T-helper 2 cell treated with Interferon-gamma antibody and Interleukin-4, amounts not matched to agents 5 μg/mL and 100 μg/mL, for 36 hours (primary cell): ENCODE data around the gene ESR2.

Source experiments
- DNase-seq: peaks from one replicate; pipeline ENCODE4 v3.0.0; 2021; ENCODE audit warnings: low spot score
- H3K27ac Mint-ChIP-seq: one replicate; pipeline ENCODE4 v1.8.0; 2021; ENCODE audit warnings: mild to moderate bottlenecking, mixed read lengths
- H3K27me3 Mint-ChIP-seq: one replicate; pipeline ENCODE4 v1.8.0; 2021; ENCODE audit warnings: low read depth, mixed read lengths
- H3K36me3 Mint-ChIP-seq: one replicate; pipeline ENCODE4 v1.8.0; 2021; ENCODE audit warnings: low read depth, mixed read lengths
- H3K4me1 Mint-ChIP-seq: one replicate; pipeline ENCODE4 v1.8.0; 2021; ENCODE audit warnings: low read depth, mixed read lengths
- H3K4me3 Mint-ChIP-seq: one replicate; pipeline ENCODE4 v1.8.0; 2022; ENCODE audit warnings: mild to moderate bottlenecking, moderate library complexity, mixed read lengths
- H3K9me3 Mint-ChIP-seq: one replicate; pipeline ENCODE4 v1.8.0; 2021; ENCODE audit warnings: mixed read lengths

ESR2 gene

GRCh38 chr14:64080452-64080851 lies 213.7 kb downstream of the ESR2 start:
- Mint-ChIP-seq H3K4me3 (no peak overlapping the region), H3K27me3 (no peaks in the 10 kb centered on the region), H3K4me1 (no peaks in the 10 kb centered on the region), H3K36me3 (peaks cover 17% of the 10 kb centered on the region), H3K27ac (no peak overlapping the region), H3K9me3 (no peaks in the 10 kb centered on the region)
- no peak for DNase-seq

GRCh38 chr14:64075613-64076005 lies 218.6 kb downstream of the ESR2 start:
- no peaks in the 10 kb centered on the region for H3K9me3 Mint-ChIP-seq
- peaks cover 28% of the 10 kb centered on the region for H3K36me3 Mint-ChIP-seq
- H3K4me1 Mint-ChIP-seq: no peaks in the 10 kb centered on the region
- no peaks in the 10 kb centered on the region for H3K27me3 Mint-ChIP-seq
- DNase-seq: no peak
- H3K4me3 Mint-ChIP-seq: no peak overlapping the region
- no peak overlapping the region for H3K27ac Mint-ChIP-seq

- Mint-ChIP-seq H3K36me3 (peaks cover 24% of the 10 kb centered on the region), H3K9me3 (no peaks in the 10 kb centered on the region), H3K4me1 (no peaks in the 10 kb centered on the region), H3K4me3 (no peak overlapping the region), H3K27ac (no peak overlapping the region), H3K27me3 (no peaks in the 10 kb centered on the region)
- DNase-seq: no peak
Measured at GRCh38 chr14:64074961-64075612, 219.1 kb downstream of the ESR2 start.

GRCh38 chr14:64069634-64070359 lies 224.4 kb downstream of the ESR2 start:
- no peaks in the 10 kb centered on the region for H3K9me3 Mint-ChIP-seq
- H3K4me3 Mint-ChIP-seq: no peak overlapping the region
- H3K27me3 Mint-ChIP-seq: no peaks in the 10 kb centered on the region
- no peak overlapping the region for H3K27ac Mint-ChIP-seq
- H3K36me3 Mint-ChIP-seq: peaks cover 14% of the 10 kb centered on the region
- H3K4me1 Mint-ChIP-seq: no peaks in the 10 kb centered on the region
- DNase-seq: no peak

- H3K36me3 Mint-ChIP-seq: no peaks in the 10 kb centered on the region
- no peaks in the 10 kb centered on the region for H3K4me1 Mint-ChIP-seq
- DNase-seq: no peak
- H3K9me3 Mint-ChIP-seq: no peaks in the 10 kb centered on the region
- H3K4me3 Mint-ChIP-seq: no peak overlapping the region
- no peaks in the 10 kb centered on the region for H3K27me3 Mint-ChIP-seq
- no peak overlapping the region for H3K27ac Mint-ChIP-seq
Measured at GRCh38 chr14:64064447-64064846, 229.7 kb downstream of the ESR2 start.

- Mint-ChIP-seq H3K4me1 (no peaks in the 10 kb centered on the region), H3K36me3 (no peaks in the 10 kb centered on the region), H3K9me3 (no peaks in the 10 kb centered on the region), H3K4me3 (no peak overlapping the region), H3K27me3 (no peaks in the 10 kb centered on the region), H3K27ac (no peak overlapping the region)
- DNase-seq: no peak
Measured at GRCh38 chr14:64062381-64063115, 231.6 kb downstream of the ESR2 start.

GRCh38 chr14:64061706-64062105 lies 232.5 kb downstream of the ESR2 start:
- no peaks in the 10 kb centered on the region for H3K27me3 Mint-ChIP-seq
- no peaks in the 10 kb centered on the region for H3K4me1 Mint-ChIP-seq
- no peak overlapping the region for H3K27ac Mint-ChIP-seq
- no peak for DNase-seq
- no peaks in the 10 kb centered on the region for H3K9me3 Mint-ChIP-seq
- no peaks in the 10 kb centered on the region for H3K36me3 Mint-ChIP-seq
- H3K4me3 Mint-ChIP-seq: no peak overlapping the region

GRCh38 chr14:64061115-64061514 lies 233.1 kb downstream of the ESR2 start:
- no peak for DNase-seq
- H3K27me3 Mint-ChIP-seq: no peaks in the 10 kb centered on the region
- H3K27ac Mint-ChIP-seq: no peak overlapping the region
- H3K9me3 Mint-ChIP-seq: no peaks in the 10 kb centered on the region
- H3K36me3 Mint-ChIP-seq: no peaks in the 10 kb centered on the region
- H3K4me3 Mint-ChIP-seq: no peak overlapping the region
- H3K4me1 Mint-ChIP-seq: no peaks in the 10 kb centered on the region

- Mint-ChIP-seq H3K27ac (no peak overlapping the region), H3K9me3 (no peaks in the 10 kb centered on the region), H3K4me3 (no peak overlapping the region), H3K27me3 (no peaks in the 10 kb centered on the region), H3K4me1 (no peaks in the 10 kb centered on the region), H3K36me3 (peaks cover 2% of the 10 kb centered on the region)
- DNase-seq: no peak
Measured at GRCh38 chr14:64060648-64061096, 233.5 kb downstream of the ESR2 start.

- DNase-seq: no peak
- Mint-ChIP-seq H3K27me3 (no peaks in the 10 kb centered on the region), H3K4me3 (no peak overlapping the region), H3K4me1 (no peaks in the 10 kb centered on the region), H3K27ac (no peak overlapping the region), H3K9me3 (no peaks in the 10 kb centered on the region), H3K36me3 (peaks cover 2% of the 10 kb centered on the region)
Measured at GRCh38 chr14:64060199-64060545, 234.0 kb downstream of the ESR2 start.

- Mint-ChIP-seq H3K36me3 (peaks cover 4% of the 10 kb centered on the region), H3K27ac (no peak overlapping the region), H3K4me1 (no peaks in the 10 kb centered on the region), H3K4me3 (no peak overlapping the region), H3K9me3 (no peaks in the 10 kb centered on the region), H3K27me3 (no peaks in the 10 kb centered on the region)
- no peak for DNase-seq
Measured at GRCh38 chr14:64059454-64060198, 234.5 kb downstream of the ESR2 start.

- Mint-ChIP-seq H3K4me3 (no peak overlapping the region), H3K27me3 (no peaks in the 10 kb centered on the region), H3K27ac (no peak overlapping the region), H3K4me1 (no peaks in the 10 kb centered on the region), H3K9me3 (no peaks in the 10 kb centered on the region), H3K36me3 (peaks cover 21% of the 10 kb centered on the region)
- no peak for DNase-seq
Measured at GRCh38 chr14:64053694-64054669, 240.2 kb downstream of the ESR2 start.
